ENCODE data around the gene TAC4.

The TAC4 gene

GRCh38 chr17:49843774-49844350 is 4.0 kb downstream of the TAC4 start:
- FAIRE-seq (no peak), DNase-seq (ENCODE audit: insufficient read length, low spot score) (no peak)
- TF ChIP-seq, protein P1, sequence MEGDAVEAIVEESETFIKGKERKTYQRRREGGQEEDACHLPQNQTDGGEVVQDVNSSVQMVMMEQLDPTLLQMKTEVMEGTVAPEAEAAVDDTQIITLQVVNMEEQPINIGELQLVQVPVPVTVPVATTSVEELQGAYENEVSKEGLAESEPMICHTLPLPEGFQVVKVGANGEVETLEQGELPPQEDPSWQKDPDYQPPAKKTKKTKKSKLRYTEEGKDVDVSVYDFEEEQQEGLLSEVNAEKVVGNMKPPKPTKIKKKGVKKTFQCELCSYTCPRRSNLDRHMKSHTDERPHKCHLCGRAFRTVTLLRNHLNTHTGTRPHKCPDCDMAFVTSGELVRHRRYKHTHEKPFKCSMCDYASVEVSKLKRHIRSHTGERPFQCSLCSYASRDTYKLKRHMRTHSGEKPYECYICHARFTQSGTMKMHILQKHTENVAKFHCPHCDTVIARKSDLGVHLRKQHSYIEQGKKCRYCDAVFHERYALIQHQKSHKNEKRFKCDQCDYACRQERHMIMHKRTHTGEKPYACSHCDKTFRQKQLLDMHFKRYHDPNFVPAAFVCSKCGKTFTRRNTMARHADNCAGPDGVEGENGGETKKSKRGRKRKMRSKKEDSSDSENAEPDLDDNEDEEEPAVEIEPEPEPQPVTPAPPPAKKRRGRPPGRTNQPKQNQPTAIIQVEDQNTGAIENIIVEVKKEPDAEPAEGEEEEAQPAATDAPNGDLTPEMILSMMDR (IDR thresholded peaks at IDR 0.05; ENCODE audit: insufficient read depth, missing control alignments): peak; percentile 39

DNA sequence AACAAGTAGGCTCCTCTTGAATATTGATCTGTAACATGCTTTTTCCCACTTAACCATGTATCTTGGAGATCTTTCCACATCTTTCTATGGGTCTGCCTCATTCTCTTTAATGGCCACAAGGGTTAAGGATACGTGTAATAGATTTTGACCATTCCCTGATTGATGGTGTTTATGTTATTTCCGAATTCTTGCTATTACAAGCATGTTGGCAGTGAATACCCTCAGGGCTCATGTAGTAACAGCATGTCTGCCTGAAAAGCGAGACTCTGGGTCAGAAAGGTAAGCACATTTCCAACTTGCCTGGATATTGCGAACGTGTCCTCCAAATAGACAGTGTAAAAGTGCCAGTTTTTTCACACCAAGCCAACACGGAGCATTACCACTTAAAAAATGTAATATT is 5.0 kb downstream of the TAC4 start:
- TF ChIP-seq, protein P1 (IDR thresholded peaks at IDR 0.05; ENCODE audit: insufficient read depth, missing control alignments): no peak
- FAIRE-seq (no peak), DNase-seq (ENCODE audit: insufficient read length, low spot score) (no peak)

DNA sequence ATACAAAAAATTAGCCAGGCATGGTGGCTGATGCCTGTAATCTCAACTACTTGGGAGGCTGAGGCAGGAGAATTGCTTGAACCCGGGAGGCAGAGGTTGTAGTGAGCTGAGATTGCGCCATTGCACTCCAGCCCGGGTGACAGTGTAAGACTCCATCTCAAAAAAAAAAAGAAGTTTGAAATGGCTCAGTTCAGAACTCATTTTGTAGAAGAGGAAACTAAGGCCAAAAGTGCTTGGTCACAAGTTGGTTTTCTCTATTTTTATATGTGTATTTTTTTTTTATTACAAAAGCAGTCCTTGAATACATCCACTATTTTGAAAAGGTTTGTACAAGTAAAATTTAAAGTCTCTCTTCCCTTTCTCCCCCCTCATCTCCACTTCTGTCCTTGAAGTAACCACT is 5.5 kb downstream of the TAC4 start:
- FAIRE-seq (no peak), DNase-seq (ENCODE audit: insufficient read length, low spot score) (no peak)
- TF ChIP-seq, protein P1 (IDR thresholded peaks at IDR 0.05; ENCODE audit: insufficient read depth, missing control alignments): no peak

- no peak for FAIRE-seq
- TF ChIP-seq, protein P1 (IDR thresholded peaks at IDR 0.05; ENCODE audit: insufficient read depth, missing control alignments): peak; percentile 28
- DNase-seq (ENCODE audit: insufficient read length, low spot score): no peak
Measured at GRCh38 chr17:49841548-49841947, 6.3 kb downstream of the TAC4 start.

DNA sequence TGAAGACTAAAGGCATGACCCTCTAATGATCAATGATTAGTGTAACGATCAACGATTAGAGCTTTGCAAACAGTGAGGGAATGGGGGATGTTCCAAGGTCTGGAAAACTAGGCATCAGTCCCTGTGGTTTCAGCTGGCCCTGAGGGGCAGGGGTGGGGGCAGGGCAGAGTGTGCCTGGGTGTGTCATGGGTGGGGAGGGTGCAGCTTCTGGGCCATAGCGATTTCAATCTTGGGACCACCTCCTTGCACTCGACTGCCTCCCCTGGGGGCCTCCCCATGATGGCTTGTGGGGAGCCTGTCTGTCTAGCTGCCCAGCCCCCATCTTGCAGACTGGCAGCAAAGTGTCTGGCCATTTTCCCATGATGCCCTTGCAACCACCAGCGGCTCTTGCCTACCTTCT is 8.4 kb downstream of the TAC4 start:
- FAIRE-seq: no peak
- no peak for DNase-seq (ENCODE audit: insufficient read length, low spot score)
- TF ChIP-seq, protein P1 (IDR thresholded peaks at IDR 0.05; ENCODE audit: insufficient read depth, missing control alignments): no peak

- FAIRE-seq (no peak), DNase-seq (ENCODE audit: insufficient read length, low spot score) (no peak)
- TF ChIP-seq, protein P1 (IDR thresholded peaks at IDR 0.05; ENCODE audit: insufficient read depth, missing control alignments): no peak
Measured at GRCh38 chr17:49836111-49837030, 11.5 kb downstream of the TAC4 start.

DNA sequence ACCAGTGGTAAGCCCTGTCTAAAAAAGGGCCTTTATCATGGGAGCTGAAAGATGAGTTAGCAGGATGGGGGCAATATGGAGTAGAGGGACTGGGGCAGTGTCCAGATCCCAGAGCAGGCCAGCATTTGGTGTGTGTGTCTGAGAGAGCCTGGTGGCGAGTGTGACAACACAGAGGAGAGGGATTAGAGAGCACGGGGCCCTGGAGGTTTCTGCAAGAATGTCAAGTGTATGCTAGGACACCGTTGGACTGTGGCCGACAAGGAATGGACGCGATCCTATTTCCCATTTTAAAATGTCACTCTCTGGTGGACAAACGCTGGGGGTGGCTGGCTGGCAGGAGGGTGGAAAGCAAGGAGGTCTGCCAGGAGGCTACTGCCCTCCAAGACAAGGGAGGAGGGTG is 12.4 kb downstream of the TAC4 start:
- no peak for DNase-seq (ENCODE audit: insufficient read length, low spot score)
- no peak for FAIRE-seq
- TF ChIP-seq, protein P1 (IDR thresholded peaks at IDR 0.05; ENCODE audit: insufficient read depth, missing control alignments): no peak

All from D721Med (cell line).